Kidney (tissue), 14 donors: Measurements from ENCODE around the gene FBLN1. TPM values are rescaled to one million over a fixed set of nuclear protein-coding genes. Genes with fewer than 3 reads are reported as not detected.

Source experiments
- DNase-seq, 5 donors: peaks; one replicate each; pipeline ENCODE4 v3.0.0-alpha.2; 2013 to 2020
- FAIRE-seq: peaks from 2 replicates; lab custom pipeline; 2012; peaks lifted over from hg19 to GRCh38; lab: Jason Lieb, UNC
- H3K27ac ChIP-seq, 2 donors: one replicate each; pipeline ENCODE4 v1.7.0; 2013; ENCODE audit warnings: low read depth in 2 of 2, low read length in 2 of 2, inconsistent platforms in 1 of 2
- H3K27me3 ChIP-seq: one replicate; pipeline ENCODE4 v1.7.1; 2013; ENCODE audit warnings: low read length, inconsistent platforms; ENCODE audit not compliant: control insufficient read depth, insufficient read depth
- H3K36me3 ChIP-seq, 3 donors: one replicate each; pipeline versions ENCODE4 v1.7.0 to v1.7.1; 2013; ENCODE audit warnings: low read length in 3 of 3, control low read depth in 1 of 3, inconsistent platforms in 1 of 3; ENCODE audit not compliant: insufficient read depth in 3 of 3, control insufficient read depth in 2 of 3
- H3K4me1 ChIP-seq, 3 donors: one replicate each; pipeline versions ENCODE4 v1.7.0 to v1.7.1; 2013; ENCODE audit warnings: low read length in 3 of 3, inconsistent platforms in 1 of 3, low read depth in 1 of 3; ENCODE audit not compliant: control insufficient read depth in 2 of 3, insufficient read depth in 2 of 3
- H3K4me3 ChIP-seq, 3 donors: one replicate each; pipeline versions ENCODE4 v1.7.0 to v1.8.1; 2013; ENCODE audit warnings: low read length in 3 of 3, control low read depth in 1 of 3, inconsistent platforms in 1 of 3
- H3K9ac ChIP-seq, 3 donors: one replicate each; pipeline versions ENCODE4 v1.7.0 to v1.7.1; 2013; ENCODE audit warnings: low read length in 3 of 3, control low read depth in 1 of 3, inconsistent platforms in 1 of 3
- H3K9me3 ChIP-seq, 3 donors: one replicate each; pipeline versions ENCODE4 v1.7.0 to v1.7.1; 2013; ENCODE audit warnings: low read length in 3 of 3, control low read depth in 1 of 3, inconsistent platforms in 1 of 3; ENCODE audit not compliant: control insufficient read depth in 2 of 3, insufficient read depth in 1 of 3
- intact Hi-C: fragments of 100-400 bp; cut with DNase I; formaldehyde crosslinking; loops from one replicate; pipeline ENCODE4 v1.11.1; 2022
- polyA plus RNA-seq: library from polyadenylated mRNA; stranded (reverse); fragments of 350-450 nt; fragmentation: Illumina TruSeq; extraction: RNeasy Lipid Tissue Mini Kit (QIAGEN cat#74804); gene quantifications from one replicate; pipeline ENCODE4 v1.2.3, GENCODE V29; 2014; ENCODE audit warnings: low read depth, low replicate concordance; ENCODE audit not compliant: insufficient read depth
- total RNA-seq: library from RNA; stranded (reverse); fragmentation: NEBNext Ultra II Directional; extraction: Animal tissue kit (Norgen Biotek cat#: 25700); gene quantifications from one replicate; pipeline ENCODE4 v1.2.1, GENCODE V29; 2021
- TF ChIP-seq, protein P1 (sequence below): IDR thresholded peaks from 3 replicates; pipeline ENCODE4 v1.5.1; 2012; ENCODE audit warnings: mild to moderate bottlenecking, moderate library complexity, borderline replicate concordance; ENCODE audit not compliant: insufficient read depth; ENCODE audit errors: extremely low read depth
- donor health status: control.
- donor health status: control.
- donor health status: control.
- donor health status: control.
- donor health status: control.
- donor health status: DM: yes; HTN: yes; CAD: no.
- donor health status: Normal renal cell carcinoma (clear cell type).

The FBLN1 gene
- total and polyA plus RNA-seq, 2 donors from 2014 or later: 23.3 to 105 TPM

DNA sequence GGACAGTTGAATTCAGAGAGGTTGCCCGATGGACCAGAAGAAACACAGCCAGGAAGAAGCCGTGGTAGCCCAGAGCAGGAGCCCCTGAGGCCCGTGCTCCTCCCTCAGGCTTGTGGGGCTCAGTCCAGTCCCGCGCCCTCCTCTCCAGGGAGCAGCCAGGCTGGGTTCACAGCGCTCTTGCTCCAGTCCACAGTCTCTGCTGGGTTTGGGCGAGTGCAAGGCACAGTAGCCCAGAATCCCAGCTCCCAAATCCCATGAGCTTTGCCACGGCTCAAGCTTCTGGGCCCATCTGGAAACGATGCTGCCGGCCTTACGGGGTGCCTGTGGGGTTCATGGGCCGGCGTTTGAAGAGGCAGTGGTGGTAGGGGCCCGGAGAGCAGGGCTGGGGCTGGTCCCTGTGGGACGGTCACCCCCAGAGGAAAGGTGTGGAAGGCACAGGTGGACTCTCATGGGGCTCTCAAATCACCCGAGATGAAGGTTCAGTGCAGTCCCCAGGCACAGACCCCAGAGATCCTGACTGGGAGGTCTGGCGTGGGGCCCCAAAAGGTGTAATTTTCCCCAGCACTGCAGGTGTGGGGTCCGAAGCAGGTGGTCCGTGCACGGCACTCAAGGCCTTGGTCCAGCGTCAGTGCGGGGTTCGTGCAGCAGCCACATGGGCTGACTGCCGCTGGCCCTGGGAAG is 138.4 kb downstream of the FBLN1 start:
- TF ChIP-seq, protein P1, sequence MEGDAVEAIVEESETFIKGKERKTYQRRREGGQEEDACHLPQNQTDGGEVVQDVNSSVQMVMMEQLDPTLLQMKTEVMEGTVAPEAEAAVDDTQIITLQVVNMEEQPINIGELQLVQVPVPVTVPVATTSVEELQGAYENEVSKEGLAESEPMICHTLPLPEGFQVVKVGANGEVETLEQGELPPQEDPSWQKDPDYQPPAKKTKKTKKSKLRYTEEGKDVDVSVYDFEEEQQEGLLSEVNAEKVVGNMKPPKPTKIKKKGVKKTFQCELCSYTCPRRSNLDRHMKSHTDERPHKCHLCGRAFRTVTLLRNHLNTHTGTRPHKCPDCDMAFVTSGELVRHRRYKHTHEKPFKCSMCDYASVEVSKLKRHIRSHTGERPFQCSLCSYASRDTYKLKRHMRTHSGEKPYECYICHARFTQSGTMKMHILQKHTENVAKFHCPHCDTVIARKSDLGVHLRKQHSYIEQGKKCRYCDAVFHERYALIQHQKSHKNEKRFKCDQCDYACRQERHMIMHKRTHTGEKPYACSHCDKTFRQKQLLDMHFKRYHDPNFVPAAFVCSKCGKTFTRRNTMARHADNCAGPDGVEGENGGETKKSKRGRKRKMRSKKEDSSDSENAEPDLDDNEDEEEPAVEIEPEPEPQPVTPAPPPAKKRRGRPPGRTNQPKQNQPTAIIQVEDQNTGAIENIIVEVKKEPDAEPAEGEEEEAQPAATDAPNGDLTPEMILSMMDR: no peak
- H3K9ac ChIP-seq: no peak overlapping the region
- DNase-seq (no peak), FAIRE-seq (no peak)
- H3K27me3 ChIP-seq: no peaks in the 10 kb centered on the region
- H3K9me3 ChIP-seq: no peaks in the 10 kb centered on the region
- peaks cover 0 to 5% (median 0%) of the 10 kb centered on the region in 3 donors for H3K4me1 ChIP-seq
- no peak overlapping the region for H3K4me3 ChIP-seq
- no peaks in the 10 kb centered on the region for H3K36me3 ChIP-seq
- intact Hi-C loops: loop anchor here (10.0 kb wide), 1 partner anchor 56 kb away; no protein-coding TSS in a partner anchor
- H3K27ac ChIP-seq: no peak overlapping the region

- H3K9me3 ChIP-seq: no peaks in the 10 kb centered on the region
- no peak for FAIRE-seq
- peaks cover 0 to 5% (median 0%) of the 10 kb centered on the region in 3 donors for H3K4me1 ChIP-seq
- no peaks in the 10 kb centered on the region for H3K36me3 ChIP-seq
- no peaks in the 10 kb centered on the region for H3K27me3 ChIP-seq
- H3K9ac ChIP-seq: no peak overlapping the region
- DNase-seq: no peak
- intact Hi-C loops: loop anchor here (10.0 kb wide), 1 partner anchor 58 kb away; no protein-coding TSS in a partner anchor
- H3K4me3 ChIP-seq: no peak overlapping the region
- H3K27ac ChIP-seq: no peak overlapping the region
- TF ChIP-seq, protein P1: no peak
Measured at GRCh38 chr22:45642986-45643385, 140.3 kb downstream of the FBLN1 start.

- H3K9ac ChIP-seq: no peak overlapping the region
- H3K4me1 ChIP-seq: peaks cover 0 to 5% (median 0%) of the 10 kb centered on the region in 3 donors
- FAIRE-seq (no peak), DNase-seq (no peak)
- no peaks in the 10 kb centered on the region for H3K9me3 ChIP-seq
- no peak overlapping the region for H3K4me3 ChIP-seq
- TF ChIP-seq, protein P1: no peak
- H3K27me3 ChIP-seq: no peaks in the 10 kb centered on the region
- intact Hi-C loops: loop anchor here (10.0 kb wide), 1 partner anchor 60 kb away; no protein-coding TSS in a partner anchor
- no peak overlapping the region for H3K27ac ChIP-seq
- H3K36me3 ChIP-seq: no peaks in the 10 kb centered on the region
Measured at GRCh38 chr22:45644714-45645113, 142.0 kb downstream of the FBLN1 start.
